ENCODE measurements around the gene AFG1L.

- TF ChIP-seq REST (IDR thresholded peaks at IDR 0.05; ENCODE audit: unreplicated experiment) = no peak
- no peak for TF ChIP-seq CTCF (conservative IDR thresholded peaks at IDR 0.05; ENCODE audit: low read depth in 2 of 2)
- no peak for TF ChIP-seq EZH2 (IDR thresholded peaks at IDR 0.05; ENCODE audit: low read depth, unreplicated experiment)
- no peak for TF ChIP-seq POLR2AphosphoS5 (IDR thresholded peaks at IDR 0.05; ENCODE audit: low read depth)
- no peak for TF ChIP-seq STAT1 (IDR thresholded peaks at IDR 0.05; ENCODE audit: unreplicated experiment)
These were observed 69.0 kb downstream of the AFG1L start for GRCh38 chr6:108363889-108364313.

Measured in GM23338 (cell line).